ENCODE results near the gene DPY19L3.

The DPY19L3 gene

GRCh38 chr19:32522967-32523366 is 117.4 kb downstream of the DPY19L3 start:
- no peak for DNase-seq (ENCODE audit: low spot score)
- Histone ChIP-seq H3K4me3 (no peak overlapping the region), H3K27ac (no peak overlapping the region)
- TF ChIP-seq, protein P1, sequence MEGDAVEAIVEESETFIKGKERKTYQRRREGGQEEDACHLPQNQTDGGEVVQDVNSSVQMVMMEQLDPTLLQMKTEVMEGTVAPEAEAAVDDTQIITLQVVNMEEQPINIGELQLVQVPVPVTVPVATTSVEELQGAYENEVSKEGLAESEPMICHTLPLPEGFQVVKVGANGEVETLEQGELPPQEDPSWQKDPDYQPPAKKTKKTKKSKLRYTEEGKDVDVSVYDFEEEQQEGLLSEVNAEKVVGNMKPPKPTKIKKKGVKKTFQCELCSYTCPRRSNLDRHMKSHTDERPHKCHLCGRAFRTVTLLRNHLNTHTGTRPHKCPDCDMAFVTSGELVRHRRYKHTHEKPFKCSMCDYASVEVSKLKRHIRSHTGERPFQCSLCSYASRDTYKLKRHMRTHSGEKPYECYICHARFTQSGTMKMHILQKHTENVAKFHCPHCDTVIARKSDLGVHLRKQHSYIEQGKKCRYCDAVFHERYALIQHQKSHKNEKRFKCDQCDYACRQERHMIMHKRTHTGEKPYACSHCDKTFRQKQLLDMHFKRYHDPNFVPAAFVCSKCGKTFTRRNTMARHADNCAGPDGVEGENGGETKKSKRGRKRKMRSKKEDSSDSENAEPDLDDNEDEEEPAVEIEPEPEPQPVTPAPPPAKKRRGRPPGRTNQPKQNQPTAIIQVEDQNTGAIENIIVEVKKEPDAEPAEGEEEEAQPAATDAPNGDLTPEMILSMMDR (IDR thresholded peaks at IDR 0.05): no peak

DNA sequence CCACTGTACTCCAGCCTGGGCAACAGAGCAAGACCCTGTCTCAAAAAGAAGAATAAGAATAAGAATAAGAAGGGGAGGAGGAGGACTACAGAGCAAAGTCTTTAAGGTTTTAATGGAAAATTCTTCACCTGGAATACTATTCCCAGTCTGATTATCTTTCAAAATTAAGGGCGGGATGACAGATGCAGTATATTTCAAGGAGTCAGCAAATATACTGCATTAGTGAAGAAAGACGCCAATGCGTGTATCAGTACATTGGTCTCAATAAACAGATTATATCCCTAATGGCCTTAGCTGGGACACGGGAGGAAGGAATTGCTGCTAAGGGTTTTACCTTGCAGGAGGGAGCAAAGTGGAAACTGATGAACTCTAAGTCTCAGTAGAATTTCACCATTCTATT is 121.3 kb downstream of the DPY19L3 start:
- DNase-seq (ENCODE audit: low spot score): no peak
- TF ChIP-seq, protein P1 (IDR thresholded peaks at IDR 0.05): no peak
- H3K27ac ChIP-seq: no peak overlapping the region
- no peak overlapping the region for H3K4me3 ChIP-seq

- TF ChIP-seq, protein P1 (IDR thresholded peaks at IDR 0.05): no peak
- H3K4me3 ChIP-seq: no peak overlapping the region
- DNase-seq (ENCODE audit: low spot score): no peak
- H3K27ac ChIP-seq: no peak overlapping the region
Measured at GRCh38 chr19:32530773-32531172, 125.2 kb downstream of the DPY19L3 start.

- DNase-seq (ENCODE audit: low spot score): no peak
- Histone ChIP-seq H3K4me3 (no peak overlapping the region), H3K27ac (no peak overlapping the region)
- TF ChIP-seq, protein P1 (IDR thresholded peaks at IDR 0.05): no peak
Measured at GRCh38 chr19:32532233-32532632, 126.7 kb downstream of the DPY19L3 start.

All from coronary artery (tissue), 2 donors.